Heart left ventricle (tissue), 16 donors: ENCODE measurements around the gene F11R. TPM values are rescaled to one million over a fixed set of nuclear protein-coding genes. Genes with fewer than 3 reads are reported as not detected.
A peak's percentile ranks its signal among the peaks of the same experiment; 100 is the strongest.

ENCODE experiments used
- ATAC-seq, 4 donors: fragments of 200-7000 bp; cut with Tn5 transposase; one replicate each; pipeline ENCODE4 v1.9.1; 2020 to 2022; ENCODE audit warnings: moderate library complexity in 4 of 4, mild to moderate bottlenecking in 3 of 4, moderate number of reproducible peaks in 1 of 4
- DNase-seq, 5 donors: peaks; one replicate each; pipeline ENCODE4 v3.0.0-alpha.2; 2020
- H3K27ac ChIP-seq, 12 donors: fragments of 200-600 bp; sonication (generic) in 4 of 12; one replicate each; pipeline versions ENCODE4 v1.5.0 to v1.8.0; 2016 to 2022; ENCODE audit warnings: mild to moderate bottlenecking in 2 of 12
- H3K27me3 ChIP-seq, 9 donors: fragments of 200-600 bp; sonication (generic) in 2 of 9; one replicate each; pipeline versions ENCODE4 v1.5.1 to v1.8.0; 2016 to 2022; ENCODE audit warnings: mild to moderate bottlenecking in 3 of 9
- H3K36me3 ChIP-seq, 9 donors: fragments of 200-600 bp; sonication (generic) in 2 of 9; one replicate each; pipeline versions ENCODE4 v1.5.0 to v1.8.0; 2018 to 2022; ENCODE audit warnings: mild to moderate bottlenecking in 2 of 9
- H3K4me1 ChIP-seq, 12 donors: fragments of 200-600 bp; sonication (generic) in 4 of 12; one replicate each; pipeline versions ENCODE4 v1.5.0 to v1.8.0; 2016 to 2022; ENCODE audit warnings: mild to moderate bottlenecking in 3 of 12
- H3K4me3 ChIP-seq, 12 donors: fragments of 200-600 bp; sonication (generic) in 4 of 12; one replicate each; pipeline versions ENCODE4 v1.5.0 to v1.8.0; 2017 to 2022; ENCODE audit warnings: mild to moderate bottlenecking in 9 of 12, moderate library complexity in 4 of 12
- H3K9me3 ChIP-seq, 12 donors: fragments of 200-600 bp; sonication (generic) in 4 of 12; one replicate each; pipeline versions ENCODE4 v1.5.0 to v1.8.0; 2016 to 2022; ENCODE audit warnings: mild to moderate bottlenecking in 1 of 12
- POLR2A ChIP-seq, 2 donors: fragments of 450-650 bp; IDR thresholded peaks; one replicate each; pipeline ENCODE4 v1.6.1; 2017; ENCODE audit warnings: antibody characterized with exemption in 2 of 2, mild to moderate bottlenecking in 2 of 2, moderate library complexity in 2 of 2
- WGBS, 4 donors: extraction: QIAGEN DNeasy Blood & Tissue Kit in 2 of 4; methylation state at CpG; one replicate each; pipeline versions ENCODE4 v1.1.5 to v1.1.7; 2013 to 2018; 5-methylcytosine and 5-hydroxymethylcytosine counted together
- intact Hi-C, 10 donors: fragments of 100-400 bp; cut with DNase I; formaldehyde crosslinking; loops; one replicate each; pipeline versions ENCODE4 v1.11.1 to v1.14.2; 2022
- polyA plus RNA-seq, 2 donors: library from polyadenylated mRNA; stranded (reverse); fragments of 200-250 nt; gene quantifications; one replicate each; pipeline ENCODE4 v1.2.3, GENCODE V29; 2013
- total RNA-seq, 9 donors: library from RNA; depleted of rRNA in 2 of 9; stranded (reverse); fragments of >200 nt in 2 of 9; fragmentation: NEBNext Ultra II Directional in 3 of 9; extraction: Animal tissue kit (Norgen Biotek cat#: 25700) in 3 of 9; gene quantifications; one replicate each; pipeline versions ENCODE4 v1.1.0 to v1.2.4, GENCODE V29; 2016 to 2023
- TF ChIP-seq, protein P1 (sequence below), 12 donors: fragments of 200-600 bp; sonication (generic) in 4 of 12; IDR thresholded peaks; one replicate each; pipeline versions ENCODE4 v1.5.0 to v1.8.0; 2018 to 2022; ENCODE audit warnings: antibody characterized with exemption in 12 of 12, mild to moderate bottlenecking in 5 of 12
- donor health status: ischemic (EF 13 %, LVEDD 7.1; RV severe dilation, severe dysfunction).
- donor health status: healthy with polysubstance abuse.
- donor health status: DM: no; HTN: yes; CAD: no.
- donor health status: DM: no; HTN: no; CAD: no.
- donor health status: ischemic (EF 25% LVEDD 6.9; RV normal size, moderate dysfunction).
- donor health status: ischemic (EF 25% LVEDD 5.7; RV mildly dilated, moderate dysfunction).
- donor health status: healthy.
- donor health status: DM: yes; HTN: yes; CAD: no.
- donor health status: ischemic (EF 35%, LVEDD 5.7; RV mildly dilated, moderate dysfunction).
- donor health status: nonischemic (EF 11% LVEDD 7.7; RV severe dilation, severe dysfunction).
- donor health status: DM: yes; HTN: yes; CAD: no.
- donor health status: PGD.
- donor health status: ischemic (EF 29% LVEDD 5.4; RV normal size, mild dysfunction).
- donor health status: nonischemic (EF 23%, LVEDD 6.1; RV moderate dilation, normal function).

The F11R gene
- total and polyA plus RNA-seq, 11 donors, result 7.4 to 23.4 (median 10.9) TPM

DNA sequence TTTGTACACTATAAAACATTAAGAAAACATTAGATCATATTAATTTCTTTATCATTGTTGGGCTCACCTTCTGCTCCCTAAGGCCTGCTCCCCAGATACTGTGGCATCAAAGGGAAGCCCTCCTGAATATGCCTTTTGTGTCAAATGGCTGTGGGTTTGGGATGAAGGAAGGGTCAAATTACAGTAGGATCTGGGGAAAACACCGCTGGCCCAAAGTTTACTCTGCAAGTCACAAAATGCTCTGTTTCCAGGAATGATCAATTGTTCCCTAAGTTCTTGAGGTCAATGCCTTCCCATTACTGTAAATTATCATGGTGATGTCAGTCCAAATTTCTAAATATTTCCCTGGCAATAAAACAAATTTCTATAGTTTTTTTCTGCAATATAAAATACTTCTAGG, 59.5 kb downstream of the F11R start:
- Histone ChIP-seq H3K9me3 (no peaks in the 10 kb centered on the region), H3K27ac (no peak overlapping the region), H3K36me3 (no peaks in the 10 kb centered on the region), H3K4me1 (no peaks in the 10 kb centered on the region), H3K4me3 (no peak overlapping the region), H3K27me3 (no peaks in the 10 kb centered on the region)
- 70 to 86% (median 76%) methylated on average over 1 of the region's 1 CpG for WGBS, 4 donors
- ATAC-seq (no peak), DNase-seq (no peak)
- TF ChIP-seq POLR2A (IDR thresholded peaks at IDR 0.05), result no peak
- TF ChIP-seq, protein P1, sequence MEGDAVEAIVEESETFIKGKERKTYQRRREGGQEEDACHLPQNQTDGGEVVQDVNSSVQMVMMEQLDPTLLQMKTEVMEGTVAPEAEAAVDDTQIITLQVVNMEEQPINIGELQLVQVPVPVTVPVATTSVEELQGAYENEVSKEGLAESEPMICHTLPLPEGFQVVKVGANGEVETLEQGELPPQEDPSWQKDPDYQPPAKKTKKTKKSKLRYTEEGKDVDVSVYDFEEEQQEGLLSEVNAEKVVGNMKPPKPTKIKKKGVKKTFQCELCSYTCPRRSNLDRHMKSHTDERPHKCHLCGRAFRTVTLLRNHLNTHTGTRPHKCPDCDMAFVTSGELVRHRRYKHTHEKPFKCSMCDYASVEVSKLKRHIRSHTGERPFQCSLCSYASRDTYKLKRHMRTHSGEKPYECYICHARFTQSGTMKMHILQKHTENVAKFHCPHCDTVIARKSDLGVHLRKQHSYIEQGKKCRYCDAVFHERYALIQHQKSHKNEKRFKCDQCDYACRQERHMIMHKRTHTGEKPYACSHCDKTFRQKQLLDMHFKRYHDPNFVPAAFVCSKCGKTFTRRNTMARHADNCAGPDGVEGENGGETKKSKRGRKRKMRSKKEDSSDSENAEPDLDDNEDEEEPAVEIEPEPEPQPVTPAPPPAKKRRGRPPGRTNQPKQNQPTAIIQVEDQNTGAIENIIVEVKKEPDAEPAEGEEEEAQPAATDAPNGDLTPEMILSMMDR (IDR thresholded peaks at IDR 0.05), result no peak
- intact Hi-C loops, result no loop called here

- no peak for ATAC-seq
Measured at GRCh38 chr1:160956966-160957365, 64.0 kb downstream of the F11R start.

GRCh38 chr1:160954158-160955104, 66.5 kb downstream of the F11R start, which contains the start of gene ITLN2:
TSS of gene ITLN2 (minus strand) at chr1:160954809. CDS start at chr1:160954741, 68 bp downstream.
- no peaks in the 10 kb centered on the region for H3K9me3 ChIP-seq
- H3K27ac ChIP-seq, result no peak within 1 kb of the TSS
- TF ChIP-seq POLR2A (IDR thresholded peaks at IDR 0.05), result no peak
- TF ChIP-seq, protein P1 (IDR thresholded peaks at IDR 0.05), result peak in 9 of 12 donors; percentile 24 to 45 (median 36)
- peaks cover 0 to 18% (median 0%) of the 10 kb centered on the region in 9 donors for H3K27me3 ChIP-seq
- ATAC-seq (peak in 1 of 4 donors; percentile 29), DNase-seq (no peak)
- H3K36me3 ChIP-seq, result no peaks in the 10 kb centered on the region
- WGBS, 4 donors, result 75 to 79% (median 77%) methylated on average over 8 of the region's 8 CpGs
- peaks cover 0 to 11% (median 0%) of the 10 kb centered on the region in 12 donors for H3K4me1 ChIP-seq
- intact Hi-C loops, result loop anchor here in 9 of 10 donors (5.0 to 10.0 kb wide), 6 partner anchors 117 to 280 kb away; no protein-coding TSS in a partner anchor
- H3K4me3 ChIP-seq, result no peak within 1 kb of the TSS

More at GRCh38 chr1:160956966-160957365, 64.0 kb downstream of the F11R start:
- peaks cover 0 to 8% (median 0%) of the 10 kb centered on the region in 9 donors for H3K27me3 ChIP-seq
- H3K36me3 ChIP-seq, result no peaks in the 10 kb centered on the region
- no peak overlapping the region for H3K4me3 ChIP-seq
- DNase-seq, result no peak
- WGBS, 4 donors, result 62 to 88% (median 68%) methylated on average over 3 to 4 of the region's 4 CpGs
- intact Hi-C loops, result loop anchor here in 4 of 10 donors (10.0 kb wide), 2 partner anchors 232 to 282 kb away; no protein-coding TSS in a partner anchor
- H3K4me1 ChIP-seq, result no peaks in the 10 kb centered on the region
- H3K27ac ChIP-seq, result no peak overlapping the region
- no peak for TF ChIP-seq POLR2A (IDR thresholded peaks at IDR 0.05)
- TF ChIP-seq, protein P1 (IDR thresholded peaks at IDR 0.05), result no peak
- H3K9me3 ChIP-seq, result no peaks in the 10 kb centered on the region

DNA sequence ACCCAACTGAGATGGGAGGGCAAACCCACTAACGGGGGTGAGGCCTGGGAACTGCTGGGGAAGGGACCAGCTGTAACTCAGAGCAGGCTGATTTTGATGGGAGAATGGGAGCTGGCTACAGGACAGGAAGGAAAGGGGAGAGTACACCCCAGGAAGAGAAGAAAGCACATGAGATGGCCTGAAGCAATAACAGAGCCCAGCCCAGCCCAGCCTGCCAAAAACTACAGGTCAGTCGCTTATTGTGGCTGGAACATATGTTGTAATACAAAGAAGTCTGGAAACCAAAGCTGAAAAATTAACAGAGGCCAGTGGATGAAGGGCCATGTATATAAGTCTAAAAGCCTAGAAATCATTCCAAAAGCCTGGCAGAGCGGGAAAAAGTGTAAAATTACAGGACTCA, 67.9 kb downstream of the F11R start:
- peaks cover 0 to 18% (median 0%) of the 10 kb centered on the region in 9 donors for H3K27me3 ChIP-seq
- ATAC-seq, result peak in 1 of 4 donors; percentile 65
- H3K9me3 ChIP-seq, result no peaks in the 10 kb centered on the region
- H3K4me1 ChIP-seq, result peaks cover 0 to 15% (median 0%) of the 10 kb centered on the region in 12 donors
- H3K36me3 ChIP-seq, result no peaks in the 10 kb centered on the region
- no peak overlapping the region for H3K27ac ChIP-seq
- 67 to 84% (median 76%) methylated on average over 3 of the region's 3 CpGs for WGBS, 4 donors
- H3K4me3 ChIP-seq, result no peak overlapping the region
- DNase-seq, result no peak
- intact Hi-C loops, result loop anchor here in 9 of 10 donors (5.0 to 10.0 kb wide), 6 partner anchors 116 to 278 kb away; no protein-coding TSS in a partner anchor
- TF ChIP-seq POLR2A (IDR thresholded peaks at IDR 0.05), result no peak
- TF ChIP-seq, protein P1 (IDR thresholded peaks at IDR 0.05), result no peak
